OCI-LY1 (cell line): Measurements from ENCODE around the gene ABCC9.

ENCODE experiments used
- EZH2 ChIP-seq: fragments of 200-600 bp; sonication (generic), shearing (Covaris generic); IDR thresholded peaks from 2 replicates; pipeline ENCODE4 v1.8.0; 2017; ENCODE audit warnings: borderline replicate concordance, mixed run types, mild to moderate bottlenecking, antibody characterized with exemption, low read length, moderate library complexity, mixed read lengths
- TF ChIP-seq, protein P1 (sequence below): fragments of 200-600 bp; sonication (generic), shearing (Covaris generic); IDR thresholded peaks from 2 replicates; pipeline ENCODE4 v1.5.1; 2017; ENCODE audit warnings: mild to moderate bottlenecking, antibody characterized with exemption, low read length, moderate library complexity, mixed read lengths

DNA sequence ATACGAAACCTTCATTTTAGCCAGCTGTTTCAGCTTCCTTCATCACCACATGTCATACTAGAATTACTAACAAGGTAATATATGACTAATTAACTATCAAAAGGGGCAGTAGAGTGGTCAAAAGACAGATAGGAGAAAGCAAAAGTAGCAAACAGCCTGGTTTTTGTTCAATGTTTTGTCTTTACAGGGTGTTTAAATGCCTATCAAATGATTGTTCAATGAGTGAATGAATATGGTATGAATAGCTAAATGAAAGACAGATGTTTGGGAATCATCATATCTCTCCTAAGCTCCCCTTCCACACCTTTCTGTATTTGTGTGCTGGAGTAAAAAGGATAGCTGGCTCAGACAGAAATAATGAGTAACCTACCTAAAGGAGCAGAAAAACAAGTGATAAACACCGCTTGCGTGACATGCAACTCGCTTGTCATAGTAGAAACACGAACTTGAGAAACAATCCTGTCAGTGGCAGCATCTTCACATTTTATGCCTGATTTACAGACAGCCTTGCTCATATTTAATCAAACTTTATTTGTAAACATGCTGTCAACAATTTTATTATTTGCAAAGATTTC, 34.2 kb downstream of the ABCC9 start:
- TF ChIP-seq, protein P1, sequence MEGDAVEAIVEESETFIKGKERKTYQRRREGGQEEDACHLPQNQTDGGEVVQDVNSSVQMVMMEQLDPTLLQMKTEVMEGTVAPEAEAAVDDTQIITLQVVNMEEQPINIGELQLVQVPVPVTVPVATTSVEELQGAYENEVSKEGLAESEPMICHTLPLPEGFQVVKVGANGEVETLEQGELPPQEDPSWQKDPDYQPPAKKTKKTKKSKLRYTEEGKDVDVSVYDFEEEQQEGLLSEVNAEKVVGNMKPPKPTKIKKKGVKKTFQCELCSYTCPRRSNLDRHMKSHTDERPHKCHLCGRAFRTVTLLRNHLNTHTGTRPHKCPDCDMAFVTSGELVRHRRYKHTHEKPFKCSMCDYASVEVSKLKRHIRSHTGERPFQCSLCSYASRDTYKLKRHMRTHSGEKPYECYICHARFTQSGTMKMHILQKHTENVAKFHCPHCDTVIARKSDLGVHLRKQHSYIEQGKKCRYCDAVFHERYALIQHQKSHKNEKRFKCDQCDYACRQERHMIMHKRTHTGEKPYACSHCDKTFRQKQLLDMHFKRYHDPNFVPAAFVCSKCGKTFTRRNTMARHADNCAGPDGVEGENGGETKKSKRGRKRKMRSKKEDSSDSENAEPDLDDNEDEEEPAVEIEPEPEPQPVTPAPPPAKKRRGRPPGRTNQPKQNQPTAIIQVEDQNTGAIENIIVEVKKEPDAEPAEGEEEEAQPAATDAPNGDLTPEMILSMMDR = no peak
- no peak for TF ChIP-seq EZH2
